Subcutaneous adipose tissue (tissue), 4 donors: Measurements from ENCODE around the gene LIPC. TPM values are rescaled to one million over a fixed set of nuclear protein-coding genes. Genes with fewer than 3 reads are reported as not detected.

Experiments used
- total RNA-seq, 4 donors: library from RNA; depleted of rRNA; stranded (reverse); fragments of >200 nt; gene quantifications; one replicate each; pipeline ENCODE4 v1.1.0, GENCODE V29; 2016
- TF ChIP-seq, protein P1 (sequence below): fragments of 450-650 bp; IDR thresholded peaks from one replicate; pipeline ENCODE4 v1.5.1; 2016; ENCODE audit warnings: low read depth, mild to moderate bottlenecking, control low read depth, antibody characterized with exemption, moderate library complexity

Gene LIPC
- total RNA-seq, 4 donors from 2014 or later = 0.44 to 0.51 TPM; not detected in 2

GRCh38 chr15:58565619-58566018, 133.8 kb downstream of the LIPC start:
- TF ChIP-seq, protein P1, sequence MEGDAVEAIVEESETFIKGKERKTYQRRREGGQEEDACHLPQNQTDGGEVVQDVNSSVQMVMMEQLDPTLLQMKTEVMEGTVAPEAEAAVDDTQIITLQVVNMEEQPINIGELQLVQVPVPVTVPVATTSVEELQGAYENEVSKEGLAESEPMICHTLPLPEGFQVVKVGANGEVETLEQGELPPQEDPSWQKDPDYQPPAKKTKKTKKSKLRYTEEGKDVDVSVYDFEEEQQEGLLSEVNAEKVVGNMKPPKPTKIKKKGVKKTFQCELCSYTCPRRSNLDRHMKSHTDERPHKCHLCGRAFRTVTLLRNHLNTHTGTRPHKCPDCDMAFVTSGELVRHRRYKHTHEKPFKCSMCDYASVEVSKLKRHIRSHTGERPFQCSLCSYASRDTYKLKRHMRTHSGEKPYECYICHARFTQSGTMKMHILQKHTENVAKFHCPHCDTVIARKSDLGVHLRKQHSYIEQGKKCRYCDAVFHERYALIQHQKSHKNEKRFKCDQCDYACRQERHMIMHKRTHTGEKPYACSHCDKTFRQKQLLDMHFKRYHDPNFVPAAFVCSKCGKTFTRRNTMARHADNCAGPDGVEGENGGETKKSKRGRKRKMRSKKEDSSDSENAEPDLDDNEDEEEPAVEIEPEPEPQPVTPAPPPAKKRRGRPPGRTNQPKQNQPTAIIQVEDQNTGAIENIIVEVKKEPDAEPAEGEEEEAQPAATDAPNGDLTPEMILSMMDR = no peak

DNA sequence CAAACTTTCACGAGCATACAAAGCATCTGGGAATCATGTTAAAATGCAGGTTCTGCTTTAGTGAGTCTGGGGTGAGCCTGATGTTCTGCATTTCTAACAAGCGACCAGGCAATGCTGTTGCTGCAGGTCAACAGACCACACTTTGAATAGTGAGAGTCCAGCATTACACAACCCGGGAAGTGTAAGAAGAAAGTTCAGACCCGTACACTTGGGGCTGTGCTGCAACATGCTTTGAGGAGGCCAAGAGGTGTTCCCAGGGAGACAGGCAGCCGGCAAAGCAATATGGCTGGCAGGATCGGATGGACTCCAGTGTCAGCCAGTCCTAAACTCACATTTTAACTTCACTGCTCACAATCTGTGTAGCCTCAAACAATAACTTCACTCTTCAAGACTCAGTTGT, 134.2 kb downstream of the LIPC start:
- TF ChIP-seq, protein P1 = no peak

- TF ChIP-seq, protein P1 = no peak
These were observed 136.4 kb downstream of the LIPC start for GRCh38 chr15:58568157-58568571.

- TF ChIP-seq, protein P1 = no peak
These were observed 137.7 kb downstream of the LIPC start for GRCh38 chr15:58569455-58569854.

GRCh38 chr15:58571491-58571890, 139.7 kb downstream of the LIPC start:
- TF ChIP-seq, protein P1 = no peak

GRCh38 chr15:58572521-58572920, 140.7 kb downstream of the LIPC start:
- TF ChIP-seq, protein P1 = no peak

- TF ChIP-seq, protein P1 = no peak
These were observed 141.5 kb downstream of the LIPC start for GRCh38 chr15:58573270-58573669.

DNA sequence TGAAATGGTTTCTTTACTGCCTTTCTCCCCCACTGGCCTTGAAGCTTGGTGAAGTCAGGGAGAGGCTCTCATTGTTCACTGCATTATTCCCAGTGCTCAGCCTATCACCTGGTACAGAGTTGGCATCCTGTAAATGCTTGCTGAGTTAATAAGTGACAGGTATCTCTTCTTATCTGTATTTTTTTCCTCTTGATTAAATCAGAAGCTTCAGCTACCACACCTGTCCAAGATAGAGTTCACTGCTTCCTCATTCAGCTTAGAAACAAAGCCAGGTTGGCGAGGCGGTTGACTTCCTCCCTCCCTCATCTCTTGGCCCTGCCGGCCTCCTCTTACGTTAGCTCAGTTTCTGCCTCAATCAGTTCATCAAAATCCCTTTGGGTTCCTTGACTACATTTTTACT, 142.8 kb downstream of the LIPC start:
- TF ChIP-seq, protein P1 = no peak
